Measurements from ENCODE around the gene SEMA6B. TPM values are rescaled to one million over a fixed set of nuclear protein-coding genes. Genes with fewer than 3 reads are reported as not detected.
A peak's percentile ranks its signal among the peaks of the same experiment; 100 is the strongest.

SEMA6B gene, protein sequence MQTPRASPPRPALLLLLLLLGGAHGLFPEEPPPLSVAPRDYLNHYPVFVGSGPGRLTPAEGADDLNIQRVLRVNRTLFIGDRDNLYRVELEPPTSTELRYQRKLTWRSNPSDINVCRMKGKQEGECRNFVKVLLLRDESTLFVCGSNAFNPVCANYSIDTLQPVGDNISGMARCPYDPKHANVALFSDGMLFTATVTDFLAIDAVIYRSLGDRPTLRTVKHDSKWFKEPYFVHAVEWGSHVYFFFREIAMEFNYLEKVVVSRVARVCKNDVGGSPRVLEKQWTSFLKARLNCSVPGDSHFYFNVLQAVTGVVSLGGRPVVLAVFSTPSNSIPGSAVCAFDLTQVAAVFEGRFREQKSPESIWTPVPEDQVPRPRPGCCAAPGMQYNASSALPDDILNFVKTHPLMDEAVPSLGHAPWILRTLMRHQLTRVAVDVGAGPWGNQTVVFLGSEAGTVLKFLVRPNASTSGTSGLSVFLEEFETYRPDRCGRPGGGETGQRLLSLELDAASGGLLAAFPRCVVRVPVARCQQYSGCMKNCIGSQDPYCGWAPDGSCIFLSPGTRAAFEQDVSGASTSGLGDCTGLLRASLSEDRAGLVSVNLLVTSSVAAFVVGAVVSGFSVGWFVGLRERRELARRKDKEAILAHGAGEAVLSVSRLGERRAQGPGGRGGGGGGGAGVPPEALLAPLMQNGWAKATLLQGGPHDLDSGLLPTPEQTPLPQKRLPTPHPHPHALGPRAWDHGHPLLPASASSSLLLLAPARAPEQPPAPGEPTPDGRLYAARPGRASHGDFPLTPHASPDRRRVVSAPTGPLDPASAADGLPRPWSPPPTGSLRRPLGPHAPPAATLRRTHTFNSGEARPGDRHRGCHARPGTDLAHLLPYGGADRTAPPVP
- total RNA-seq (ENCODE audit: low replicate concordance) = 1.7 and 9.5 TPM in 2 replicates
- long read RNA-seq = 0 reads

DNA sequence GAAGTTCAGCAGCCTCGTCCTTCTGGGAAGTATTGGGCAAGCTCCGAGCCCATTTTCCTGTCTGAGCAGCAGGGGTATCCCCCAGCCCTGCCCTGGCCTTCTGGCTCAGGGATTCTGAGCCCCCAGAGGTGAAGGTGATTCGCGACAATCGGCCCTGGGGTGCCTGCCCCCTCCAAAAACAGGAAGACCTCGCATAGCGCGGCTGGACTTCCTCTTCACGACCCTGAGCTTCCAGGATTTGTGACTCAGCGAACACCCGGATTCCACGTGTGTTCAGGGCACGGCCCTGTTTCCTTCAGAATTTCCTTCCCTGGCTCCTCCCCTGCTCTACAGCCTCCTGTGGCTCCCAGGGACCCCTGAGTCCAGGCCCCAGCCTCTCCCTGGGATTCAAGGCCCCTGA is at the start of gene SEMA6B:
Gene SEMA6B (minus strand): TSS at position 116 of the 400 bp plus-strand sequence. CDS start 1,227 bp downstream, outside the sequence.
- Mint-ChIP-seq H3K9me3 (no peaks in the 10 kb centered on the region), H3K4me3 (no peak within 1 kb of the TSS), H3K4me1 (ENCODE audit: unreplicated experiment) (no peaks in the 10 kb centered on the region), H3K36me3 (no peaks in the 10 kb centered on the region), H3K27ac (no peak within 1 kb of the TSS), H3K27me3 (no peaks in the 10 kb centered on the region)
- DNase-seq (ENCODE audit: extremely low spot score, unreplicated experiment) = no peak
- TF ChIP-seq, protein P1, sequence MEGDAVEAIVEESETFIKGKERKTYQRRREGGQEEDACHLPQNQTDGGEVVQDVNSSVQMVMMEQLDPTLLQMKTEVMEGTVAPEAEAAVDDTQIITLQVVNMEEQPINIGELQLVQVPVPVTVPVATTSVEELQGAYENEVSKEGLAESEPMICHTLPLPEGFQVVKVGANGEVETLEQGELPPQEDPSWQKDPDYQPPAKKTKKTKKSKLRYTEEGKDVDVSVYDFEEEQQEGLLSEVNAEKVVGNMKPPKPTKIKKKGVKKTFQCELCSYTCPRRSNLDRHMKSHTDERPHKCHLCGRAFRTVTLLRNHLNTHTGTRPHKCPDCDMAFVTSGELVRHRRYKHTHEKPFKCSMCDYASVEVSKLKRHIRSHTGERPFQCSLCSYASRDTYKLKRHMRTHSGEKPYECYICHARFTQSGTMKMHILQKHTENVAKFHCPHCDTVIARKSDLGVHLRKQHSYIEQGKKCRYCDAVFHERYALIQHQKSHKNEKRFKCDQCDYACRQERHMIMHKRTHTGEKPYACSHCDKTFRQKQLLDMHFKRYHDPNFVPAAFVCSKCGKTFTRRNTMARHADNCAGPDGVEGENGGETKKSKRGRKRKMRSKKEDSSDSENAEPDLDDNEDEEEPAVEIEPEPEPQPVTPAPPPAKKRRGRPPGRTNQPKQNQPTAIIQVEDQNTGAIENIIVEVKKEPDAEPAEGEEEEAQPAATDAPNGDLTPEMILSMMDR (conservative IDR thresholded peaks at IDR 0.05) = no peak

DNA sequence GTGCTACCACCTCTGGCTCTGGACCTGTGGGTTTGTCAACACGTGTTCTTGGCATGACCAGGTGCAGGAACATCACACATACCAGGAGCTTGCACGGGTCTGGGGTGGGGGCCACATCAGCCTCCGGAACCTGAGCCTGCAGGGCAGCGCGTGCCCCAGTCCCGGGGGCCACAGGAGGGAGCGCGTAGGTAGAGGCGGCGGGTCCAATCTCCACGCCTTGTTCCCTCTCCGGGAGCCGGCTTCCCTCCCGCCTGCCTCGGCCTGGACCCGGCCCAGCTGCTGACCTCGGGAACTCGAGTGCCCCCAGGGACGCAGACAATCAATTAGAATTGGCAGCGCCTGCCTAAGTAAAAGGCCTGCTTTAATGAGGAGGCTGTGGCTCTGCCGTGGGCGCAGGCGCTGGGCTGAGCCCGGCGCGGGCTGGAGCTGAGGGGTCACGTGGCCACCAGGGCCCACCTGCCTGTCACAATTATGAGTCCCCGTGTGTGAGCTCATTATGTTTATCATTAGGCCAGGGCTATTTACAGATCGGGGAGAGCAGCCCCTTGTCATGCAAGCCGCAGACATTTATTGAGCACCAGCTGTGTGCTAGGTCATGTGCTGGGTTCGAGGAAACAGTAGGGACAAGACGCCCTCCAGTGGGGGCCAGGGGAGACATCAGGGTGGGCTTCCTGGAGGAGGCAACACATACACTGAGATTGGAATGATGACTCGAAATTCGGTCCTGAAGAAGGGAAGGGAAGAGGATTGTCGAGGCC is 47.6 kb upstream of the SEMA6B start:
- H3K9me3 Mint-ChIP-seq = no peaks in the 10 kb centered on the region
- peak; percentile 78 for DNase-seq (ENCODE audit: extremely low spot score, unreplicated experiment)
- TF ChIP-seq, protein P1 (conservative IDR thresholded peaks at IDR 0.05) = peak; percentile 25
- peak overlapping the region; percentile 43 for H3K27ac Mint-ChIP-seq
- no peak overlapping the region for H3K4me3 Mint-ChIP-seq
- no peaks in the 10 kb centered on the region for H3K36me3 Mint-ChIP-seq
- no peaks in the 10 kb centered on the region for H3K4me1 Mint-ChIP-seq (ENCODE audit: unreplicated experiment)
- H3K27me3 Mint-ChIP-seq = peaks cover 17% of the 10 kb centered on the region

DNA sequence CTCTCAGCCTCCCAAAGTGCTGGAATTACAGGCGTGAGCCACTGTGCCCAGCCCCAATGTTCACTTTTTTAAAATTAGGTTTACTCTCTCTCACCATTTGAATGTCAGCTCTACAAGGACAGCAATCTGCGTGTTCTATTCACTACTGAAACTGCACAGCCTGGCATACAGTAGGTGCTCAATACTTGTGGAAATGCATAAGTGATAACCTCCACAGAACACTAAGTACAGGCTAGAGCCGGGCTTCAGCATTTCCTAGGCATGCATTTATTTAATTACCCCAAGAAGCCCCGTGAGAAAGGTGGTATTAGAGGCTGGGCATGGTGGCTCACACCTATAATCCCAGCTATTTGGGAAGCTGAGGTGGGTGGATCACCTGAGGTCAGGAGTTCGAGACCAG is 46.7 kb upstream of the SEMA6B start:
- peaks cover 20% of the 10 kb centered on the region for H3K27me3 Mint-ChIP-seq
- no peaks in the 10 kb centered on the region for H3K36me3 Mint-ChIP-seq
- no peak overlapping the region for H3K27ac Mint-ChIP-seq
- H3K9me3 Mint-ChIP-seq = no peaks in the 10 kb centered on the region
- TF ChIP-seq, protein P1 (conservative IDR thresholded peaks at IDR 0.05) = no peak
- DNase-seq (ENCODE audit: extremely low spot score, unreplicated experiment) = no peak
- H3K4me1 Mint-ChIP-seq (ENCODE audit: unreplicated experiment) = no peaks in the 10 kb centered on the region
- no peak overlapping the region for H3K4me3 Mint-ChIP-seq

DNA sequence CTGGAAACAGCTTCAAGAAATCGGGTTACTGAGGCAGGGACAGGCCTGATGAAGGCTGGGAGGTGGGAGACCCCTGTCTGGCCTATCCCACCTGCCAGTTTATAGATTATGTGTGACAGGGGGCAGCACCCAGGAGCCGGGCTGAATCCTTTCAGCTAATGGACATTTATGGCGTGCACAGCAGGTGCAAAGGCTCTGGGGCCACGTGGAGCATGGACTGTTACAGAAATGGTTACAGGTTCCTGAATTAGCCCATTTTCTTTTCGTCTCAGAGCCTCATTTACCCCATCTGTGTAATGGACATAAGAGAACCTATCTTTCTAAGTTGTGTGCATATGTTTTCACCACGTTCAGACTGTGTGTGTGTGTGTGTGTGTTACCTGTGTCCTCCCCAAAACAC is 45.4 kb upstream of the SEMA6B start:
- H3K9me3 Mint-ChIP-seq = no peaks in the 10 kb centered on the region
- H3K27me3 Mint-ChIP-seq = peaks cover 11% of the 10 kb centered on the region
- no peak overlapping the region for H3K27ac Mint-ChIP-seq
- no peak for DNase-seq (ENCODE audit: extremely low spot score, unreplicated experiment)
- H3K4me3 Mint-ChIP-seq = no peak overlapping the region
- H3K4me1 Mint-ChIP-seq (ENCODE audit: unreplicated experiment) = no peaks in the 10 kb centered on the region
- H3K36me3 Mint-ChIP-seq = no peaks in the 10 kb centered on the region
- TF ChIP-seq, protein P1 (conservative IDR thresholded peaks at IDR 0.05) = no peak

DNA sequence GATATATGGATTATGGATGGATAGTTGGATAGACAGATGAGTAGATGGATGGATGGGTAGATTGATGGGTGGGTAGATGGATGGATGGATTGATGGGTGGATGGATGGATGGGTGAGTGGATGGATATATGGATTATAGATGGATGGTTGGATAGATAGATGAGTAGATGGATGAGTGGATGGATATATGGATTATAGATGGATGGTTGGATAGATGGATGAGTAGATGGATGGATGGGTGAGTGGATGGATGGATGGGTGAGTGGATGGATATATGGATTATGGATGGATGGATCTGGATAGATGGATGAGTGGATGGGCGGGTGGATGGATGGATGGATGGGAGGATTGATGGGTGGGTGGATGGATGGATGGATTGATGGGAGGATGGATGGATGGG is 43.4 kb upstream of the SEMA6B start:
- no peak for DNase-seq (ENCODE audit: extremely low spot score, unreplicated experiment)
- Mint-ChIP-seq H3K4me1 (ENCODE audit: unreplicated experiment) (no peaks in the 10 kb centered on the region), H3K4me3 (no peak overlapping the region), H3K27me3 (peaks cover 14% of the 10 kb centered on the region), H3K27ac (no peak overlapping the region), H3K36me3 (no peaks in the 10 kb centered on the region), H3K9me3 (no peaks in the 10 kb centered on the region)
- TF ChIP-seq, protein P1 (conservative IDR thresholded peaks at IDR 0.05) = no peak

All from type B pancreatic cell (in vitro differentiated cells).